Mammary epithelial cell (primary cell): Measurements from ENCODE around the gene GGACT.

ENCODE experiments used
- EZH2 ChIP-seq: IDR thresholded peaks from 2 replicates; pipeline ENCODE4 v1.6.1; 2012; ENCODE audit warnings: low read length, inconsistent platforms, borderline replicate concordance
- TF ChIP-seq, protein P1 (sequence below), 2 donors: IDR thresholded peaks in 1 of 2; conservative IDR thresholded peaks in 1 of 2; 2 replicates each; pipeline ENCODE4 v1.5.1; 2011 to 2012; ENCODE audit warnings: inconsistent platforms in 2 of 2, low read length in 2 of 2, mild to moderate bottlenecking in 2 of 2, control low read depth in 1 of 2, low read depth in 1 of 2; ENCODE audit not compliant: insufficient read depth in 1 of 2; ENCODE audit errors: extremely low read depth in 1 of 2

DNA sequence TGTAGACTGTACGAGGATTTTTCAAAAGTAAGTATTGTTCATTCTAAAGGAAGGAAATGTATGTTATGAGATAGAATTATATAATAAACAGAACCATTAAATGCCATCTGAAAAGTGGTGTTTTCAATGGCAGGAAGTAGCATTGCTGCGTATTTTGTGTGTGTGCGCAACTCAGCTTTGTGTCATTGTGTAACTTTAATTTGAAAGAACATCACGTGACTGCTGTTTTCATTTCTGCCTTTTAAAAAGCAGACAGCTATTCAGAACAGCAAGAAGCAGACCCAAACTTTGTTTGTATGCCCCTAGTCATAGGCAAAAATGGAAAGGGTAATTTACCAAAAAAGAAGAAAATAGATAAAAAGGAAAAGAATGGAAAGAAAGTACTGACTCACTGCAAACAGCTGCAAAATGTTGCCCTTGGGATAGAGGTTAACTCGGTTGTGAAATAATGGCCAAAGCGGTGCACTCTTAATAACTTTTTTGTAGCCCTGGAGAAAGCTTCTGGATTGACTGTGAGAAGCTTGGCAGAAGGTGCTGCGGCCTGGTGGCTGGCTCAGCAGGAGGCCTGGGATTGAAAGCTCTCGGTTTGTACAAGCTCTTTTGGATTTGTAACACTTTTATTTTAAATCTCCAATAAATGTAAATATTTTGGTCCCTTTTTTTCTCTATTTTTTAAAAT, 97.3 kb downstream of the GGACT start:
- TF ChIP-seq, protein P1, sequence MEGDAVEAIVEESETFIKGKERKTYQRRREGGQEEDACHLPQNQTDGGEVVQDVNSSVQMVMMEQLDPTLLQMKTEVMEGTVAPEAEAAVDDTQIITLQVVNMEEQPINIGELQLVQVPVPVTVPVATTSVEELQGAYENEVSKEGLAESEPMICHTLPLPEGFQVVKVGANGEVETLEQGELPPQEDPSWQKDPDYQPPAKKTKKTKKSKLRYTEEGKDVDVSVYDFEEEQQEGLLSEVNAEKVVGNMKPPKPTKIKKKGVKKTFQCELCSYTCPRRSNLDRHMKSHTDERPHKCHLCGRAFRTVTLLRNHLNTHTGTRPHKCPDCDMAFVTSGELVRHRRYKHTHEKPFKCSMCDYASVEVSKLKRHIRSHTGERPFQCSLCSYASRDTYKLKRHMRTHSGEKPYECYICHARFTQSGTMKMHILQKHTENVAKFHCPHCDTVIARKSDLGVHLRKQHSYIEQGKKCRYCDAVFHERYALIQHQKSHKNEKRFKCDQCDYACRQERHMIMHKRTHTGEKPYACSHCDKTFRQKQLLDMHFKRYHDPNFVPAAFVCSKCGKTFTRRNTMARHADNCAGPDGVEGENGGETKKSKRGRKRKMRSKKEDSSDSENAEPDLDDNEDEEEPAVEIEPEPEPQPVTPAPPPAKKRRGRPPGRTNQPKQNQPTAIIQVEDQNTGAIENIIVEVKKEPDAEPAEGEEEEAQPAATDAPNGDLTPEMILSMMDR (conservative IDR thresholded peaks at IDR 0.05 in 1 of 2, IDR thresholded peaks at IDR 0.05 in 1 of 2; ENCODE audit: extremely low read depth in 1 of 2, insufficient read depth in 1 of 2, low read depth in 1 of 2, low read length in 2 of 2): no peak
- TF ChIP-seq EZH2: no peak
